B cell (primary cell): ENCODE measurements around the gene MYB.

Experiments used
- CTCF ChIP-seq: fragments of 200-600 bp; IDR thresholded peaks from one replicate; pipeline ENCODE4 v1.8.0; 2022; ENCODE audit warnings: antibody characterized with exemption, mild to moderate bottlenecking
- EZH2 ChIP-seq: IDR thresholded peaks from 2 replicates; pipeline ENCODE4 v1.6.1; 2012; ENCODE audit warnings: borderline replicate concordance, low read depth, mild to moderate bottlenecking, moderate library complexity, low read length; ENCODE audit not compliant: insufficient read depth, poor library complexity, severe bottlenecking

GRCh38 chr6:135240711-135241110 lies 59.6 kb downstream of the MYB start:
- TF ChIP-seq CTCF (no peak), EZH2 (no peak)
